KMS-11 (cell line): ENCODE results near the gene ELP1.

Experiments
- H2AFZ ChIP-seq: fragments of 200-600 bp; sonication (generic); 2 replicates; pipeline ENCODE4 v1.6.1; 2016; ENCODE audit warnings: antibody characterized with exemption, mixed run types, low read depth
- H3K27ac ChIP-seq: fragments of 200-600 bp; sonication (generic); 2 replicates; pipeline ENCODE4 v1.6.1; 2016; ENCODE audit warnings: mild to moderate bottlenecking, mixed run types
- H3K27me3 ChIP-seq: fragments of 200-600 bp; sonication (generic); 2 replicates; pipeline ENCODE4 v1.6.1; 2017; ENCODE audit warnings: mild to moderate bottlenecking, low read depth, mixed run types, moderate library complexity; ENCODE audit not compliant: insufficient read depth
- H3K36me3 ChIP-seq: fragments of 200-600 bp; sonication (generic); 2 replicates; pipeline ENCODE4 v1.6.1; 2017; ENCODE audit warnings: mild to moderate bottlenecking, mixed run types; ENCODE audit not compliant: insufficient read depth
- H3K4me1 ChIP-seq: fragments of 200-600 bp; sonication (generic); 2 replicates; pipeline ENCODE4 v1.6.1; 2016; ENCODE audit warnings: mild to moderate bottlenecking, low read depth, mixed run types; ENCODE audit not compliant: poor library complexity, severe bottlenecking
- H3K4me2 ChIP-seq: fragments of 200-600 bp; sonication (generic); 2 replicates; pipeline ENCODE4 v1.7.0; 2016; ENCODE audit warnings: mild to moderate bottlenecking, mixed run types
- H3K4me3 ChIP-seq: fragments of 200-600 bp; sonication (generic); IDR thresholded peaks from 2 replicates; pipeline ENCODE4 v1.6.1; 2017; ENCODE audit warnings: low read depth, low read length, mixed read lengths; ENCODE audit not compliant: insufficient read depth
- H3K79me2 ChIP-seq: fragments of 200-600 bp; sonication (generic); 2 replicates; pipeline ENCODE4 v1.6.1; 2016; ENCODE audit warnings: low read depth, mixed run types; ENCODE audit not compliant: insufficient read depth
- H3K9ac ChIP-seq: fragments of 200-600 bp; sonication (generic); 2 replicates; pipeline ENCODE4 v1.6.1; 2016; ENCODE audit warnings: mild to moderate bottlenecking, mixed run types
- H4K20me1 ChIP-seq: fragments of 200-600 bp; sonication (generic); 2 replicates; pipeline ENCODE4 v1.6.1; 2016; ENCODE audit warnings: mild to moderate bottlenecking, mixed run types; ENCODE audit not compliant: insufficient read depth
- TF ChIP-seq, protein P1 (sequence below): fragments of 200-600 bp; sonication (generic); conservative IDR thresholded peaks from 2 replicates; pipeline ENCODE4 v1.6.1; 2017; ENCODE audit warnings: low read depth, mild to moderate bottlenecking, antibody characterized with exemption, low read length, moderate library complexity, mixed read lengths

Gene ELP1

GRCh38 chr9:108953983-108954574 lies 20.2 kb upstream of the ELP1 start:
- Histone ChIP-seq H3K4me2 (no peak overlapping the region), H3K27ac (no peak overlapping the region), H3K36me3 (no peaks in the 10 kb centered on the region), H3K9ac (no peak overlapping the region), H3K4me3 (no peak overlapping the region), H3K79me2 (no peaks in the 10 kb centered on the region), H3K4me1 (peaks cover 5% of the 10 kb centered on the region), H3K27me3 (no peaks in the 10 kb centered on the region), H4K20me1 (no peaks in the 10 kb centered on the region), H2AFZ (no peak overlapping the region)
- TF ChIP-seq, protein P1, sequence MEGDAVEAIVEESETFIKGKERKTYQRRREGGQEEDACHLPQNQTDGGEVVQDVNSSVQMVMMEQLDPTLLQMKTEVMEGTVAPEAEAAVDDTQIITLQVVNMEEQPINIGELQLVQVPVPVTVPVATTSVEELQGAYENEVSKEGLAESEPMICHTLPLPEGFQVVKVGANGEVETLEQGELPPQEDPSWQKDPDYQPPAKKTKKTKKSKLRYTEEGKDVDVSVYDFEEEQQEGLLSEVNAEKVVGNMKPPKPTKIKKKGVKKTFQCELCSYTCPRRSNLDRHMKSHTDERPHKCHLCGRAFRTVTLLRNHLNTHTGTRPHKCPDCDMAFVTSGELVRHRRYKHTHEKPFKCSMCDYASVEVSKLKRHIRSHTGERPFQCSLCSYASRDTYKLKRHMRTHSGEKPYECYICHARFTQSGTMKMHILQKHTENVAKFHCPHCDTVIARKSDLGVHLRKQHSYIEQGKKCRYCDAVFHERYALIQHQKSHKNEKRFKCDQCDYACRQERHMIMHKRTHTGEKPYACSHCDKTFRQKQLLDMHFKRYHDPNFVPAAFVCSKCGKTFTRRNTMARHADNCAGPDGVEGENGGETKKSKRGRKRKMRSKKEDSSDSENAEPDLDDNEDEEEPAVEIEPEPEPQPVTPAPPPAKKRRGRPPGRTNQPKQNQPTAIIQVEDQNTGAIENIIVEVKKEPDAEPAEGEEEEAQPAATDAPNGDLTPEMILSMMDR: peak; percentile 64

- H3K36me3 ChIP-seq: no peaks in the 10 kb centered on the region
- no peak overlapping the region for H3K27ac ChIP-seq
- TF ChIP-seq, protein P1: no peak
- H3K9ac ChIP-seq: no peak overlapping the region
- no peak overlapping the region for H2AFZ ChIP-seq
- H3K4me1 ChIP-seq: peaks cover 5% of the 10 kb centered on the region
- no peak overlapping the region for H3K4me2 ChIP-seq
- no peaks in the 10 kb centered on the region for H4K20me1 ChIP-seq
- no peaks in the 10 kb centered on the region for H3K79me2 ChIP-seq
- no peak overlapping the region for H3K4me3 ChIP-seq
- H3K27me3 ChIP-seq: no peaks in the 10 kb centered on the region
Observed at GRCh38 chr9:108951578-108951977, 17.7 kb upstream of the ELP1 start.

GRCh38 chr9:108950168-108950567 lies 16.2 kb upstream of the ELP1 start:
- Histone ChIP-seq H3K79me2 (no peaks in the 10 kb centered on the region), H3K27ac (no peak overlapping the region), H3K4me2 (no peak overlapping the region), H3K36me3 (no peaks in the 10 kb centered on the region), H4K20me1 (no peaks in the 10 kb centered on the region), H3K9ac (no peak overlapping the region), H2AFZ (no peak overlapping the region), H3K4me3 (no peak overlapping the region), H3K27me3 (no peaks in the 10 kb centered on the region), H3K4me1 (peaks cover 5% of the 10 kb centered on the region)
- TF ChIP-seq, protein P1: no peak

DNA sequence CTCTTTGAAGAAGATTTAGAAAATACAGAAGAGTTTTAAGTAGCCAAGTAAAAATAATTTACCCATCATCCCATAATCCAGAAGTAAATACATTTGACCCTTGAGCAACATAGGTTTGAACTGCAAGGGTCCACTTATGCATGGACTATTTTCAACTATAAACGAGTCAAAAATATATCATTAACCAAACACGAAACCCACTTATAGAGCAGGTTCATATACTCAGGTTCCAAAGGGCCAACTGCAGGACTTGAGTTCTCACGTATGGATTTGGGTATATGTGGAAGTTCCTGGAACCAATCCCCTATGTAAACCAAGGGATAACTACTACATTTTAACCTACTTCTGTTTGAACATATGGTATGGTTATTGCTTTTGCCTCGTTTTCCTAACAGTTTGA lies 6.1 kb upstream of the ELP1 start:
- H2AFZ ChIP-seq: no peak overlapping the region
- peaks cover 9% of the 10 kb centered on the region; the same call in 1 of the 2 replicates for H3K79me2 ChIP-seq
- peaks cover 8% of the 10 kb centered on the region for H3K4me1 ChIP-seq
- H3K36me3 ChIP-seq: 0 out of 2 replicates have a peak, but pooled peaks cover 6% of the 10 kb centered on the region
- no peak overlapping the region for H3K4me3 ChIP-seq
- no peaks in the 10 kb centered on the region for H4K20me1 ChIP-seq
- no peak overlapping the region for H3K4me2 ChIP-seq
- H3K27me3 ChIP-seq: no peaks in the 10 kb centered on the region
- H3K9ac ChIP-seq: no peak overlapping the region
- TF ChIP-seq, protein P1: no peak
- H3K27ac ChIP-seq: no peak overlapping the region
